Epidermal melanocyte (primary cell): ENCODE measurements around the gene PLA2G4E.

Source experiments
- DNase-seq: peaks from one replicate; pipeline ENCODE4 v3.0.0; 2011; ENCODE audit warnings: low spot score; ENCODE audit not compliant: insufficient read length

The PLA2G4E gene

GRCh38 chr15:41955807-41956525, 64.9 kb downstream of the PLA2G4E start:
- no peak for DNase-seq

GRCh38 chr15:41955100-41955499, 65.7 kb downstream of the PLA2G4E start:
- DNase-seq, result no peak

- no peak for DNase-seq
Measured at GRCh38 chr15:41954036-41954435, 66.8 kb downstream of the PLA2G4E start.

- DNase-seq, result no peak
Measured at GRCh38 chr15:41952013-41952563, 68.8 kb downstream of the PLA2G4E start.

GRCh38 chr15:41951571-41951970, 69.3 kb downstream of the PLA2G4E start:
- no peak for DNase-seq

GRCh38 chr15:41950489-41950888, 70.4 kb downstream of the PLA2G4E start:
- no peak for DNase-seq

- no peak for DNase-seq
Measured at GRCh38 chr15:41950127-41950483, 70.7 kb downstream of the PLA2G4E start.

- DNase-seq, result no peak
Measured at GRCh38 chr15:41949401-41950126, 71.3 kb downstream of the PLA2G4E start.

GRCh38 chr15:41948490-41948889, 72.4 kb downstream of the PLA2G4E start:
- DNase-seq, result no peak

GRCh38 chr15:41946970-41947369, 73.9 kb downstream of the PLA2G4E start:
- no peak for DNase-seq

- no peak for DNase-seq
Measured at GRCh38 chr15:41945731-41946130, 75.1 kb downstream of the PLA2G4E start.

- no peak for DNase-seq
Measured at GRCh38 chr15:41945221-41945620, 75.6 kb downstream of the PLA2G4E start.

GRCh38 chr15:41944313-41944940, 76.4 kb downstream of the PLA2G4E start:
- DNase-seq, result peak; percentile 63

GRCh38 chr15:41943543-41944312, 77.1 kb downstream of the PLA2G4E start:
- no peak for DNase-seq

GRCh38 chr15:41942886-41943285, 78.0 kb downstream of the PLA2G4E start:
- DNase-seq, result no peak

- DNase-seq, result no peak
Measured at GRCh38 chr15:41941644-41942415, 79.0 kb downstream of the PLA2G4E start.

GRCh38 chr15:41940441-41940857, 80.4 kb downstream of the PLA2G4E start:
- DNase-seq, result no peak

GRCh38 chr15:41939986-41940385, 80.9 kb downstream of the PLA2G4E start:
- no peak for DNase-seq

- DNase-seq, result no peak
Measured at GRCh38 chr15:41937568-41937923, 83.3 kb downstream of the PLA2G4E start.

GRCh38 chr15:41936649-41937567, 83.9 kb downstream of the PLA2G4E start:
- no peak for DNase-seq
